Esophagus mucosa (tissue), 1 donor: ENCODE results near the gene GRK4. TPM values are rescaled to one million over a fixed set of nuclear protein-coding genes. Genes with fewer than 3 reads are reported as not detected.
"Not testable (repeated sequence)": the region's sequence is repeated elsewhere in the genome, so short reads cannot be mapped to it uniquely, and the experiment has no call there.

Experiments
- ATAC-seq: fragments of 200-7000 bp; cut with Tn5 transposase; one replicate; pipeline ENCODE4 v1.9.1; 2020
- total RNA-seq: library from RNA; stranded (reverse); gene quantifications from one replicate; pipeline ENCODE4 v1.2.4, GENCODE V29; 2023
- donor health status: DM: yes; HTN: yes; CAD: no.

Gene GRK4
- 2.0 TPM for total RNA-seq

DNA sequence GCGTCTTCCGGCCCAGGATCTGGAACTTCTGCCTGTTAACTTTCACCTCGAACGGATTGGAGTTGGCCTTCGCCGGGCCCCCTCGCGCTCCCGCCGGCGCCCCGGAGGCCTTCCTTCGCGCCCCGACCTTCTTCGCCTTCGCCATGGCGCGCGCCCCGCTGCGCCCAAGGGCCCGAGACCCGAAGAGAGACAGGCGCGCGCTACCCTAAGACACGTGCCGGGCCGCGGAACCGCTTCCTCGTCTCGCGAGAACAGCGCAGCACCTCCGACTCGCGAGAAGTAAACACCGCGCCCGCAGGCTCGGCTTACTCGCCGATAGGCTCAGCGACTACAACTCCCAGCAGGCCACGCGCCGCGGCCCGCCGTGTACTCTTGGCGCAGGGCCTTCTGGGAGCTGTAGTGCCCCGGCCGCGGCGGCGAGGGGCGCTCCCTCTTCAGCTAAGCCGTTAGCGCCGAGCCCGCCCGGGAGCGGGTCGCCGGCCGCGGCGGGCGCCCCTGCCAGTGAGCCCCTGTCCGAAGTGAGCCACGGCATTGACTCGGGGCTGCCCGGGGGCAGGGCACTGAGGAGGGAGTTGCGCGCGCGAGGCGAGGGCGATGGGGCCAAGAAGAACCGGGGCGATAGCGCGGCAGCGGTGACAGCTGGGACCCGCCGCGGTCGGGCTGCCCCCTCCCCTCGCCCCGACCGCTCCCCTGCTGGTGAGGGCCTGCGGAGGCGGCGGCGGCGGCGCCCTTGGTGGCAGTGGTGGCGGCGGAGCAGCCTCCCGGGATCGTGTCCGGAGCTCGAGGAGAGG lies at the start of gene GRK4, which contains the start of gene NOP14:
TSS of gene GRK4 (plus strand) at position 397 of the 791 bp plus-strand sequence. CDS start 500 bp downstream, outside the sequence.
TSS of gene NOP14 (minus strand) at position 232 of the 791 bp plus-strand sequence. CDS start at position 145, 87 bp downstream.
- peak; percentile 98 for ATAC-seq

GRCh38 chr4:2914256-2915126 lies 48.9 kb upstream of the GRK4 start:
- no peak for ATAC-seq

DNA sequence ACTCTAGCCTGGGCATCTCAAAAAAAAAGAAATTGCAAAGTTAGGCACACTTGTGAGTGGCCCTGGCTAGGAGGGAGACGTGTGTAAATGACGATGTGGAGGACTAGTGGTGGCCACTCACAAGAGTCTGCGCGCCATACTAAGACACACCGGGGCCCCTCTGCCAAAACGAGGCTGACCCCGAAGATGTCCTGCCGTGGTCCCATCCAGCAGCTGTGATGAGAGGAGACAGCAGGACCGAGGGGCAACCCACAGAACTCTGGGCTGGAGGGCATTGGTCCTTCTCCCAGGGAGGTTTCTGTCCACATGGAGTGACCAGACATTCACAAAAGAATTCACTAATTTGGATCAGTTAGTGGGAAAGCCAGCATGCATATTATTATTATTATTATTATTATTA lies 47.6 kb upstream of the GRK4 start:
- ATAC-seq: no peak

GRCh38 chr4:2916696-2917095 lies 46.7 kb upstream of the GRK4 start:
- not testable (repeated sequence) for ATAC-seq

DNA sequence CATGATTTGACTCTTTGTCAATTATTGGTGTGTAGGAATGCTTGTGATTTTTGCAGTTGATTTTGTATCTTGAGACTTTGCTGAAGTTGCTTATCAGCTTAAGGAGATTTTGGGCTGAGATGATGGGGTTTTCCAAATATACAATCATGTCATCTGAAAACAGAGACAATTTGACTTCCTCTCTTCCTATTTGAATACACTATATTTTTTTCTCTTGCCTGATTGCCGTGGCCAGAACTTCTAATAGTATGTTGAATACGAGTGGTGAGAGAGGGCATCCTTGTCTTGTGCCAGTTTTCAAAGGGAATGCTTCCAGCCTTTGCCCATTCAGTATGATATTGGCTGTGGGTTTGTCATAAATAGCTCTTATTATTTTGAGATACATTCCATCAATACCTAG lies 45.1 kb upstream of the GRK4 start:
- ATAC-seq: not testable (repeated sequence)

- not testable (repeated sequence) for ATAC-seq
Measured at GRCh38 chr4:2918714-2919113, 44.7 kb upstream of the GRK4 start.

DNA sequence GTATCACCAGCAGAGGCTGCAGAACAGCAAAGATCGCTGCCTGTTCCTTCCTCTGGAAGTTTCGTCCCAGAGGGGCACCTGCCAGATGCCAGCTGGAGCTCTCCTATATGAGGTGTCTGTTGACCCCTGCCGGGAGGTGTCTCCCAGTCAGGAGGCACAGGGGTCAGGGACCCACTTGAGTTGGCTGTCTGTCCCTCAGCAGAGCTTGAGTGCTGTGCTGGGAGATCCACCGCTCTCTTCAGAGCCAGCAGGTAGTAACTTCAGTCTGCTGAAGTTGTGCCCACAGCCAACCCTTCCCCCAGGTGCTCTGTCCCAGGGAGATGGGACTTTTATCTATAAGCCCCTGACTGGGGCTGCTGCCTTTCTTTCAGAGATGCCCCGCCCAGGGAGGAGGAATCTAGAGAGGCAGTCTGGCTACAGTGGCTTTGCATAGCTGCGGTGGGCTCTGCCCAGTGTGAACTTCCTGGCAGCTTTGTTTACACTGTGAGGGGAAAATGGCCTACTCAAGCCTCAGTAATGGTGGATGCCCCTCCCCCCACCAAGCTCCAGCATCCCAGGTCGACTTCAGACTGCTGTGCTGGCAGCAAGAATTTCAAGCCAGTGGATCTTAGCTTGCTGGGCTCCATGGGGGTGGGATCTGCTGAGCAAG lies 40.8 kb upstream of the GRK4 start:
- ATAC-seq: not testable (repeated sequence)

DNA sequence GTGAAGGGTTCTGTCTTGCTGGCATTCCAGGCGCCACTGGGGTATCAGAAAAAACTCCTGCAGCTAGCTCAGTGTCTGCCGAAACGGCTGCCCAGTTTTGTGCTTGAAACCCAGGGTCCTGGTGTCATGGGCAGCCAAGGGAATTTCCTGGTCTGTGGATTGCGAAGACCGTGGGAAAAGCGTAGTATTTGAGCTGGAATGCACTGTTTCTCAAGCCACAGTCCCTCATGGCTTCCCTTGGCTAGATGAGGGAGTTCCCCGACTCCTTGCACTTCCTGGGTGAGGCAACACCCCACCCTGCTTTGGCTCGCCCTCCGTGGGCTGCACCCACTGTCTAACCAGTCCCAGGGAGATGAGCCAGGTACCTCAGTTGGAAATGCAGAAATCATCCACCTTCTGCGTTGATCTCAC lies 40.2 kb upstream of the GRK4 start:
- peak; percentile 54 for ATAC-seq

- ATAC-seq: peak; percentile 53
Measured at GRCh38 chr4:2923668-2924173, 39.6 kb upstream of the GRK4 start.

DNA sequence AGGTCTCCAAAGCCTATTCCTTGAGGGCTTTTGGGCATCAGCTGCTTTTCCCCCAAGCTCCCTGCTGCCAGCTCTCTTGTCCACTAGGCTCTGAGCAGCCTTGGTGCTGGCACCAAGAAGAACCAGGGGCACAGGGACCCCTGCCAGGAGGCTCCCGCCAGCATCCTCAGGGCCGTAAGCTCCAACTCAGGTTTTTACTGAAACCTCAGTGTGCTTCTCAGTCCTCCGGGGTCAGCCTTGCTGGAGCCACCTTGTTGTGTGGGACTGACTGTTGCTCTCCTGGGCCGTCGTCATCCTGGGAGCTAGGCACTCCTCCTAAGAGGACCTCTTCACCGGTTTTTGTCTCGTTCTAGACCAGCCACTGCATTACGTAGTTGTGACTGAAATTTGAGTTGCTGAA lies 39.1 kb upstream of the GRK4 start:
- ATAC-seq: no peak

DNA sequence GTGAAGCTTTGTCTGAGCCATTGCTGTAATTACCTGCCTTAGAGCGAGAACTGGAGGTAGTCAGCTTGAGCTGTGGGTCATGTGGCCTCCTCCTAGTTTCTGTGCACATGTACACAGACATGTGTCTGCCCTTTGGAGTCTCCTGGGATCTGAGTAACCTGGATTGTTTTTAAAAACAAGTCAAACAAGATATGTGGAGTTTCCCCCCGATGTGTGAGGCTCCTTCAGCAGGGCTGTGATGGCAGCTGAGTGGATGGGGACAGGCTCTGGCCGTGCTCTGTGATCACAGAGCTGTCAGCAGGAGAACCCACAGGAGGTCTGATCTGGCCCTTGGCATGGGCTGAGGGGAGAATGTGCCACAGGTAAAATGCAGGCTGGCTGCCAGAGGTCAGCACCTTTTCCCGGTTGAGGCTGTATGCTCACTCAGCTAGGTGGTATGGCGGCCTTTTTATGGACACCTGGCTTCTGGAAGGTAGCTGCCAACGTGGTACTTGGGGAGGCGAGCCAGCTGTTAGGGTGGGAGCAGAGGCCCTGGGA lies 38.5 kb upstream of the GRK4 start:
- ATAC-seq: peak; percentile 54

GRCh38 chr4:2925496-2925895 lies 37.9 kb upstream of the GRK4 start:
- ATAC-seq: no peak

- no peak for ATAC-seq
Measured at GRCh38 chr4:2925931-2926860, 37.2 kb upstream of the GRK4 start.

- ATAC-seq: no peak
Measured at GRCh38 chr4:2927016-2927695, 36.2 kb upstream of the GRK4 start.

DNA sequence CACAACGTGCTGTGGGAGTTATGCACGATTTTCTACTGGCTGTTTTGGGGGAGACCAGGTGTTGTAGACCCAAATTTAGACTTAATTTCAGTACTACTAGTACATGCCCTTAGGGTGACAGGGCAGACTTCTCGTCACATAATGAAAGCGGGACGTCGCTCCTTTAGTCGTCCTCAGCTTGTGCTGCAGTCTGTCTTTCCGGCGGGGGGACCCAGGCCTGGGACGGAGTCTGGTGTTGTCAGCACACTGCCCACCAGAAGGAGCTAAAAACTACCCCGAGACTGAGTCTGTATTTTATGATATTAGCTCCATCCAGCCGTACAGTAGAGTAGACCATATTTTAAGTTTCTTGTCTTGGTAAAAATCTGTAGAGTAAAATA lies 35.7 kb upstream of the GRK4 start:
- no peak for ATAC-seq

GRCh38 chr4:2928242-2929176 lies 34.9 kb upstream of the GRK4 start:
- no peak for ATAC-seq

- no peak for ATAC-seq
Measured at GRCh38 chr4:2929469-2929868, 33.9 kb upstream of the GRK4 start.

- ATAC-seq: no peak
Measured at GRCh38 chr4:2930135-2930757, 33.1 kb upstream of the GRK4 start.
